Ascending aorta (tissue), 2 donors: Measurements from ENCODE around the gene FBXL13. TPM values are rescaled to one million over a fixed set of nuclear protein-coding genes. Genes with fewer than 3 reads are reported as not detected.

ENCODE experiments used
- DNase-seq, 2 donors: peaks; one replicate each; pipeline ENCODE4 v3.0.0-alpha.2; 2019; ENCODE audit warnings: low spot score in 2 of 2
- H3K27ac ChIP-seq, 2 donors: fragments of 200-600 bp; sonication (generic); one replicate each; pipeline ENCODE4 v1.5.1; 2016 to 2017; ENCODE audit warnings: mild to moderate bottlenecking in 1 of 2
- H3K27me3 ChIP-seq: fragments of 200-600 bp; sonication (generic); one replicate; pipeline ENCODE4 v1.5.1; 2017
- H3K36me3 ChIP-seq, 2 donors: fragments of 200-600 bp; sonication (generic); one replicate each; pipeline ENCODE4 v1.5.1; 2016
- H3K4me1 ChIP-seq, 2 donors: fragments of 200-600 bp; sonication (generic); one replicate each; pipeline ENCODE4 v1.5.1; 2016 to 2017; ENCODE audit warnings: mild to moderate bottlenecking in 1 of 2
- H3K4me3 ChIP-seq, 2 donors: fragments of 200-600 bp; sonication (generic); one replicate each; pipeline ENCODE4 v1.5.1; 2016 to 2017; ENCODE audit warnings: mild to moderate bottlenecking in 1 of 2
- H3K9me3 ChIP-seq, 2 donors: fragments of 200-600 bp; sonication (generic); one replicate each; pipeline ENCODE4 v1.5.1; 2016
- intact Hi-C: fragments of 100-400 bp; cut with DNase I; formaldehyde crosslinking; loops from one replicate; pipeline ENCODE4 v1.15.1; 2023
- total RNA-seq: library from RNA; depleted of rRNA; stranded (reverse); fragments of >200 nt; gene quantifications from one replicate; pipeline ENCODE4 v1.1.0, GENCODE V29; 2016
- TF ChIP-seq, protein P1 (sequence below), 3 experiments: fragments of 200-600 bp in 2 of 3; fragments of 450-650 bp in 1 of 3; sonication (generic) in 2 of 3; IDR thresholded peaks; one replicate each; pipeline ENCODE4 v1.5.1; 2016 to 2019; ENCODE audit warnings: antibody characterized with exemption in 3 of 3, mild to moderate bottlenecking in 1 of 3, moderate library complexity in 1 of 3

Gene FBXL13
- total RNA-seq, 1 donor from 2014 or later, result 0.75 TPM

DNA sequence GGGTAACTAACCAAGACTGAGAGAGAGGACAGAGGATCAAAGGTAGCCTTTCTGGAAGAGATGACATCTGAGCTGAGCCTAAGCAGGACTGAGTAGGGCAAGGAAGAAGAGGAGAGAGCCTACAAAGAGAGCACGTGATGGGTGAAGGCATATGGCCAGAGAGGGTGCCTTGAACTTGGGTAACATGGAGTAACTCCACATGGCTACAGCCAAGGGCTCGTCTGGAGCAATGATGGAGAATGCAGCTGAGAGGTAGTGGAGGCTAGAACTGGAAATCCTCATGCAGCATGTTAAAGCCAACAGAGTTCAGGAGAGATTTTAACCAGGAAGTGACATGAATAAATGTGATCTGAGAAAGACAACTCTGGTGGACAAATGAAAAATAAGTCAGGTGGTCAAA lies 84.0 kb downstream of the FBXL13 start:
- peak overlapping the region; percentile 81 to 92 for H3K27ac ChIP-seq
- peaks cover 14 to 46% of the 10 kb centered on the region in 2 donors for H3K4me1 ChIP-seq
- TF ChIP-seq, protein P1, sequence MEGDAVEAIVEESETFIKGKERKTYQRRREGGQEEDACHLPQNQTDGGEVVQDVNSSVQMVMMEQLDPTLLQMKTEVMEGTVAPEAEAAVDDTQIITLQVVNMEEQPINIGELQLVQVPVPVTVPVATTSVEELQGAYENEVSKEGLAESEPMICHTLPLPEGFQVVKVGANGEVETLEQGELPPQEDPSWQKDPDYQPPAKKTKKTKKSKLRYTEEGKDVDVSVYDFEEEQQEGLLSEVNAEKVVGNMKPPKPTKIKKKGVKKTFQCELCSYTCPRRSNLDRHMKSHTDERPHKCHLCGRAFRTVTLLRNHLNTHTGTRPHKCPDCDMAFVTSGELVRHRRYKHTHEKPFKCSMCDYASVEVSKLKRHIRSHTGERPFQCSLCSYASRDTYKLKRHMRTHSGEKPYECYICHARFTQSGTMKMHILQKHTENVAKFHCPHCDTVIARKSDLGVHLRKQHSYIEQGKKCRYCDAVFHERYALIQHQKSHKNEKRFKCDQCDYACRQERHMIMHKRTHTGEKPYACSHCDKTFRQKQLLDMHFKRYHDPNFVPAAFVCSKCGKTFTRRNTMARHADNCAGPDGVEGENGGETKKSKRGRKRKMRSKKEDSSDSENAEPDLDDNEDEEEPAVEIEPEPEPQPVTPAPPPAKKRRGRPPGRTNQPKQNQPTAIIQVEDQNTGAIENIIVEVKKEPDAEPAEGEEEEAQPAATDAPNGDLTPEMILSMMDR (IDR thresholded peaks at IDR 0.05), result no peak
- no peaks in the 10 kb centered on the region for H3K9me3 ChIP-seq
- DNase-seq, result no peak
- H3K27me3 ChIP-seq, result no peaks in the 10 kb centered on the region
- intact Hi-C loops, result loop anchor here (2.0 to 5.0 kb wide), 4 partner anchors 74 to 118 kb away; partner anchors contain the start of genes ARMC10 and FBXL13
- H3K36me3 ChIP-seq, result no peaks in the 10 kb centered on the region
- H3K4me3 ChIP-seq, result no peak overlapping the region

DNA sequence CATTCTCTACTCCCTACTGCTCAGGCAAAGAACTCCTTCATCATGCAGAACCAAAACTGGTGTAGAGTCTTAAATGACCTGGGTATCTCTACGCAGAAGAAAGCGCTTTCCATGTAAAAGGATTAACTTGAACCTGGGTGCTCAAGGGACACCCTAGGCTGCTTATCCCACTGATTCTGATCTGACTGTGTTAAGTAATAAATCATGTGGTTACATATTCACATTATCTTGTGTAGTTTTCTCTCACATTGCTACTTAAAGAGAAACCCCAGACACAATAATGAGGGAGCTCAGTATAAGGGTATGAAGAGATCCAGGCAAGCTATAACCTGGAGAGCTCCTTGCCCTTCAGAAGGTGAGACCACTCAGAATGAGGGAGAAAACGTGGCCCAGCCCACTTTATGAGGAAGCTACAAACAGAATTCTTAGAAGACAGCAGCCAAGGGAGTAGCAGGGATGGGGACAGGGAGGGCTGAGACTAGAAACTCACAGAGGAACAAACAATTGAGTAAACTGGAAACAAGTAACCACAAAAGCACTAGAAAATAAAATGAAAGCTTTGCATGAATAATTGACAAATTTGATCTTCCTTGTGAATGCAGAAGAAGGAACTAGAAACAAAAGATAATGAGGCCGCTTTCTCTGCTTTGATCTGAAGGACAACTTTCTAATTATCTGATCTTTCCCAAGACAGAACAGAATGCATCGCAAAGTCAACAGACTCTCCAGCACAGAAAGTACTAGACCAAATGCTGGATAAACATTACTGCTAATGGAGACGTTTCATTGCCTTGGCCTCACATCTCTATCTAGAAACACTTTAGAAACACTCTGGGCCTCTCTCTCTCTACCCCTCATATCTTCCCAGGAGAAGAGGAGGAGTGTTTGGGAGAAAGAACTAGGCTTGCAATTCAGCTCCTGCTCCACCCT lies 85.7 kb downstream of the FBXL13 start:
- Histone ChIP-seq H3K36me3 (no peaks in the 10 kb centered on the region), H3K27me3 (no peaks in the 10 kb centered on the region), H3K4me3 (no peak overlapping the region), H3K27ac (peak overlapping the region; percentile 81 to 92), H3K9me3 (no peaks in the 10 kb centered on the region), H3K4me1 (peaks cover 19 to 54% of the 10 kb centered on the region in 2 donors)
- TF ChIP-seq, protein P1 (IDR thresholded peaks at IDR 0.05), result no peak
- intact Hi-C loops, result no loop called here
- DNase-seq, result no peak

DNA sequence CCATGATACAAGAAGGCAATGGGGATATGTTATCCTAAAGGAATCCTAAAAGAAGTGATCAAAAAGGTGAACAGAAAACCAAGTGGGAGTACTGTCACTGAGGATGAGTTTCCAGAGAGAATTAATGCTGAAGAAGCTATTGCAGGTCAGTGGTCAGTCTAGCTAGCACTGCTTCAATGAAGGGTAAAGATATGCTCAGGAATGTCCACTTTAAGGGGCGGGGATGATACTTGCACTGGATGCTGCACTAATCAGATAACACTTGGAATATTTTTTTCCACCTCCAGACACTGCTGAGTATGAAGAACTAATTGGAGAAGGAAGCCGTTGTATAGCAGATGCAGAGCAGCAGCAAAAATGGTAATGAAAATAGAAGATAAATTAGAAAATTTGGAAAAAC lies 86.5 kb downstream of the FBXL13 start:
- intact Hi-C loops, result no loop called here
- H3K4me3 ChIP-seq, result no peak overlapping the region
- peaks cover 19 to 49% of the 10 kb centered on the region in 2 donors for H3K4me1 ChIP-seq
- no peaks in the 10 kb centered on the region for H3K36me3 ChIP-seq
- H3K9me3 ChIP-seq, result no peaks in the 10 kb centered on the region
- no peaks in the 10 kb centered on the region for H3K27me3 ChIP-seq
- TF ChIP-seq, protein P1 (IDR thresholded peaks at IDR 0.05), result no peak
- DNase-seq, result no peak
- no peak overlapping the region for H3K27ac ChIP-seq

DNA sequence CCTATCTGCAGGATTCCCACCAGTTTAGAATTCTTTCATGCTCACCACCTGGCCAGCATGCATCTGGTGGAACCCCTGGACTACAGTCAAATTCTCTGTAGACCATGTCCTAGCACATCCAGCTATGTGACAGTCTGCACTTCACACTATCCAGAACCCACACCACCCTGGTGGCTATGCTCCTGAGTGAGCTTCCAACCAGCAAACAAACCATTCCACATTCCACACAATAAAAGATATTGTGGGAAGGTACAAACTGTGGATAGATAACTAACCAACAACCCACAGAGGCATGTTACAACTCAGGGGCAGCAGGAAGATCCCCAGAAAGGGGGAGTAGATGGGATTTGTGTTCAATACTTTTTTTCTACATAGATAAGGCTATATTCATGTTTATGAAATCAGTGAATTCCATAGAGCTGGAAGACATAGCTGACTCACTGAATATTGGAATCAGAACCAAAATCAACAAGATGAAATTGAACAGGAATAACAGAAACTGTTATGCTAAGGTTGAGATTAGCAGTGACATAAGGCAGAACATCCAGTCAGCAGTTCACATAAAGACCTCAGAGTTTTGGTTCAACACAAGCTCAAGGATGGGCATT lies 89.3 kb downstream of the FBXL13 start:
- no peak for DNase-seq
- Histone ChIP-seq H3K4me1 (peaks cover 5 to 27% of the 10 kb centered on the region in 2 donors), H3K36me3 (no peaks in the 10 kb centered on the region), H3K4me3 (no peak overlapping the region), H3K9me3 (peaks cover 0 to 3% of the 10 kb centered on the region in 2 donors), H3K27ac (peak overlapping the region; percentile 54 to 73), H3K27me3 (no peaks in the 10 kb centered on the region)
- TF ChIP-seq, protein P1 (IDR thresholded peaks at IDR 0.05), result no peak
- intact Hi-C loops, result no loop called here

DNA sequence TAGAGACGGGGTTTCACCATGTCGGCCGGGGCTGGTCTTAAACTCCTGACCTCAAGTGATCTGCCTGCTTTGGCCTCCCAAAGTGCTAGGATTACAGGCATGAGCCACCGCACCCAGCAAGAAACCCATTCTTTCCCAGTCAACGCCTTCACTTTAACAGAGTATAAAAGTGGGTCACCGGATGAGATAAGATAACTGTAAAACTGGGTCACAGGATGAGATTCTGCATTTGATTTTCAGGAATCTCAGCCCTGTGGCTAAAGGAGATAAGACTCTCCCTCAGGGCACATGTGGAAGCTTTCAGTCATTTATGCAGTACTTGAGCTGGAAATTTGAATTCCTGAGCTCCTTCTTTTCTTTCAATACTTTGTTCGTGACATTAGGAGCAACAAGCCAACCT lies 91.0 kb downstream of the FBXL13 start:
- DNase-seq, result no peak
- Histone ChIP-seq H3K4me3 (no peak overlapping the region), H3K27me3 (no peaks in the 10 kb centered on the region), H3K27ac (peak overlapping the region in 1 of 2 donors; percentile 41), H3K9me3 (peaks cover 0 to 10% of the 10 kb centered on the region in 2 donors), H3K4me1 (peaks cover 5 to 15% of the 10 kb centered on the region in 2 donors), H3K36me3 (no peaks in the 10 kb centered on the region)
- TF ChIP-seq, protein P1 (IDR thresholded peaks at IDR 0.05), result no peak
- intact Hi-C loops, result no loop called here
